ENCODE measurements around the gene OPTC. TPM values are rescaled to one million over a fixed set of nuclear protein-coding genes. Genes with fewer than 3 reads are reported as not detected.

The OPTC gene
- total and polyA plus RNA-seq, 9 of the 15 experiments (the other 6 are each of a cell fraction or from before 2014, with no cell fraction given): not detected

GRCh38 chr1:203524152-203524551 is 30.2 kb downstream of the OPTC start:
- CTCF ChIA-PET (ENCODE audit: low intra/inter-chr PET ratio): no interaction called here
- DNase-seq (ENCODE audit: extremely low read depth in 1 of 4, low spot score in 3 of 4) (no peak), FAIRE-seq (no peak), ATAC-seq (no peak)
- H3K4me3 ChIP-seq: no peak overlapping the region
- H3K9me1 ChIP-seq (ENCODE audit: control insufficient read depth, insufficient read depth, low read length): no peaks in the 10 kb centered on the region
- H4K20me1 ChIP-seq (replicated peaks; ENCODE audit: control insufficient read depth, insufficient read depth, low read length): peaks cover 10% of the 10 kb centered on the region; the same call in 1 of the 2 replicates
- no TSS peak for BruUV-seq (replicated peaks)
- POLR2A ChIA-PET: no interaction called here
- TF ChIP-seq THRAP3 (IDR thresholded peaks at IDR 0.05; ENCODE audit: borderline replicate concordance): no peak
- no peak for TF ChIP-seq ZNF76 (CRISPR knock-in tag; IDR thresholded peaks at IDR 0.05; ENCODE audit: borderline replicate concordance)
- no peak for TF ChIP-seq ZNF696 (CRISPR knock-in tag; conservative IDR thresholded peaks at IDR 0.05)
- TF ChIP-seq RUNX1 (IDR thresholded peaks at IDR 0.05; ENCODE audit: low read depth): no peak
- no peak for TF ChIP-seq ZNF444 (CRISPR knock-in tag; IDR thresholded peaks at IDR 0.05)
- TF ChIP-seq, protein P1, sequence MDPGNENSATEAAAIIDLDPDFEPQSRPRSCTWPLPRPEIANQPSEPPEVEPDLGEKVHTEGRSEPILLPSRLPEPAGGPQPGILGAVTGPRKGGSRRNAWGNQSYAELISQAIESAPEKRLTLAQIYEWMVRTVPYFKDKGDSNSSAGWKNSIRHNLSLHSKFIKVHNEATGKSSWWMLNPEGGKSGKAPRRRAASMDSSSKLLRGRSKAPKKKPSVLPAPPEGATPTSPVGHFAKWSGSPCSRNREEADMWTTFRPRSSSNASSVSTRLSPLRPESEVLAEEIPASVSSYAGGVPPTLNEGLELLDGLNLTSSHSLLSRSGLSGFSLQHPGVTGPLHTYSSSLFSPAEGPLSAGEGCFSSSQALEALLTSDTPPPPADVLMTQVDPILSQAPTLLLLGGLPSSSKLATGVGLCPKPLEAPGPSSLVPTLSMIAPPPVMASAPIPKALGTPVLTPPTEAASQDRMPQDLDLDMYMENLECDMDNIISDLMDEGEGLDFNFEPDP (CRISPR knock-in tag; IDR thresholded peaks at IDR 0.05): no peak
- no peak for TF ChIP-seq ZFP36 (IDR thresholded peaks at IDR 0.05; ENCODE audit: low read depth, low read length, partially characterized antibody)
- TF ChIP-seq TCF3 (CRISPR knock-in tag; IDR thresholded peaks at IDR 0.05): no peak
- TF ChIP-seq, protein P2, sequence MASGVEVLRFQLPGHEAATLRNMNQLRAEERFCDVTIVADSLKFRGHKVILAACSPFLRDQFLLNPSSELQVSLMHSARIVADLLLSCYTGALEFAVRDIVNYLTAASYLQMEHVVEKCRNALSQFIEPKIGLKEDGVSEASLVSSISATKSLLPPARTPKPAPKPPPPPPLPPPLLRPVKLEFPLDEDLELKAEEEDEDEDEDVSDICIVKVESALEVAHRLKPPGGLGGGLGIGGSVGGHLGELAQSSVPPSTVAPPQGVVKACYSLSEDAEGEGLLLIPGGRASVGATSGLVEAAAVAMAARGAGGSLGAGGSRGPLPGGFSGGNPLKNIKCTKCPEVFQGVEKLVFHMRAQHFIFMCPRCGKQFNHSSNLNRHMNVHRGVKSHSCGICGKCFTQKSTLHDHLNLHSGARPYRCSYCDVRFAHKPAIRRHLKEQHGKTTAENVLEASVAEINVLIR (CRISPR knock-in tag; IDR thresholded peaks at IDR 0.05): no peak
- TF ChIP-seq SP2 (IDR thresholded peaks at IDR 0.05; ENCODE audit: extremely low read depth, low read depth, low read length, poor library complexity, severe bottlenecking): no peak
- no peak for TF ChIP-seq TAF15 (IDR thresholded peaks at IDR 0.05; ENCODE audit: low read depth, low read length)
- no peak for TF ChIP-seq SIRT6 (IDR thresholded peaks at IDR 0.05; ENCODE audit: low read depth, low read length)
- TF ChIP-seq RBM15 (IDR thresholded peaks at IDR 0.05; ENCODE audit: insufficient read depth, low read length): no peak
- TF ChIP-seq SLC30A9 (CRISPR knock-in tag; IDR thresholded peaks at IDR 0.05): no peak
- no peak for TF ChIP-seq MCM7 (IDR thresholded peaks at IDR 0.05)
- no peaks in the 10 kb centered on the region for H3K79me2 ChIP-seq (ENCODE audit: control insufficient read depth, insufficient read depth, low read length)
- WGBS (ENCODE audit: insufficient coverage, low coverage, missing lambda C conversion rate): 2% methylated on average over 4 of the region's 4 CpGs
- H3K27me3 ChIP-seq (ENCODE audit: control insufficient read depth in 2 of 2, insufficient read depth in 2 of 2, low read length in 2 of 2): peaks cover 45 to 83% of the 10 kb centered on the region in 2 experiments
- H3K9me3 ChIP-seq (replicated peaks; ENCODE audit: control insufficient read depth, insufficient read depth, low read depth, low read length): no peaks in the 10 kb centered on the region
- intact Hi-C loops (cut with micrococcal nuclease): no loop called here
- H3K4me2 ChIP-seq (ENCODE audit: insufficient read depth, low read length): no peak overlapping the region
- in situ Hi-C loops (cut with MboI): no loop called here
- H3K9ac ChIP-seq (ENCODE audit: insufficient read depth in 1 of 2, low read depth in 2 of 2, low read length in 2 of 2): no peak overlapping the region
- no peak overlapping the region for H3K27ac ChIP-seq (ENCODE audit: extremely low read depth, low read depth, low read length)
- no peaks in the 10 kb centered on the region for H3K36me3 ChIP-seq (ENCODE audit: control insufficient read depth, insufficient read depth, low read length)
- no peaks in the 10 kb centered on the region; a peak in 1 of 5 replicates for H3K4me1 ChIP-seq (replicated peaks in 1 of 2; ENCODE audit: control insufficient read depth in 2 of 2, insufficient read depth in 2 of 2, low read length in 2 of 2)
- H2AFZ ChIP-seq (ENCODE audit: low read depth, low read length): no peak overlapping the region

Measured in K562 (cell line).